ENCODE data around the gene MRTFB.

MRTFB gene

GRCh38 chr16:14128097-14128496 is 57.0 kb downstream of the MRTFB start:
- no peak for DNase-seq (ENCODE audit: extremely low read depth, low read depth)
- H3K4me3 ChIP-seq (replicated peaks; ENCODE audit: low read depth, low read length) = no peak overlapping the region
- no peak for TF ChIP-seq CTCF (IDR thresholded peaks at IDR 0.05; ENCODE audit: low read depth, low read length, missing control alignments)

- DNase-seq (ENCODE audit: extremely low read depth, low read depth) = no peak
- no peak for TF ChIP-seq CTCF (IDR thresholded peaks at IDR 0.05; ENCODE audit: low read depth, low read length, missing control alignments)
- no peak overlapping the region for H3K4me3 ChIP-seq (replicated peaks; ENCODE audit: low read depth, low read length)
These were observed 58.4 kb downstream of the MRTFB start for GRCh38 chr16:14129502-14129901.

GRCh38 chr16:14131774-14132695 is 60.9 kb downstream of the MRTFB start:
- no peak for TF ChIP-seq CTCF (IDR thresholded peaks at IDR 0.05; ENCODE audit: low read depth, low read length, missing control alignments)
- H3K4me3 ChIP-seq (replicated peaks; ENCODE audit: low read depth, low read length) = no peak overlapping the region
- DNase-seq (ENCODE audit: extremely low read depth, low read depth) = no peak

GRCh38 chr16:14132696-14133048 is 61.6 kb downstream of the MRTFB start:
- DNase-seq (ENCODE audit: extremely low read depth, low read depth) = no peak
- no peak for TF ChIP-seq CTCF (IDR thresholded peaks at IDR 0.05; ENCODE audit: low read depth, low read length, missing control alignments)
- no peak overlapping the region for H3K4me3 ChIP-seq (replicated peaks; ENCODE audit: low read depth, low read length)

GRCh38 chr16:14133907-14134306 is 62.8 kb downstream of the MRTFB start:
- no peak overlapping the region for H3K4me3 ChIP-seq (replicated peaks; ENCODE audit: low read depth, low read length)
- TF ChIP-seq CTCF (IDR thresholded peaks at IDR 0.05; ENCODE audit: low read depth, low read length, missing control alignments) = no peak
- no peak for DNase-seq (ENCODE audit: extremely low read depth, low read depth)

- no peak overlapping the region for H3K4me3 ChIP-seq (replicated peaks; ENCODE audit: low read depth, low read length)
- no peak for DNase-seq (ENCODE audit: extremely low read depth, low read depth)
- TF ChIP-seq CTCF (IDR thresholded peaks at IDR 0.05; ENCODE audit: low read depth, low read length, missing control alignments) = no peak
These were observed 64.6 kb downstream of the MRTFB start for GRCh38 chr16:14135704-14136103.
